H1 (cell line): ENCODE results near the gene HEPACAM. TPM values are rescaled to one million over a fixed set of nuclear protein-coding genes. Genes with fewer than 3 reads are reported as not detected.

Source experiments
- CTCF ChIA-PET: fragments of 300-600 bp; sonication (Branson Sonifier 250); formaldehyde crosslinking; loops from one replicate; lab custom pipeline; 2021; ENCODE audit not compliant: partially characterized antibody; lab: Charles Lee
- POLR2A ChIA-PET: fragments of 300-600 bp; sonication (Branson Sonifier 250); formaldehyde crosslinking; loops from one replicate; lab custom pipeline; 2021; ENCODE audit warnings: inconsistent platforms; ENCODE audit not compliant: partially characterized antibody; lab: Charles Lee
- DNase-seq, 2 experiments: peaks; one replicate each; pipeline versions ENCODE4 v3.0.0 to v3.0.0-alpha.2; 2010 to 2022; ENCODE audit warnings: low spot score in 2 of 2, low read depth in 1 of 2, mixed read lengths in 1 of 2
- FAIRE-seq: peaks from 2 replicates; lab custom pipeline; 2011; peaks lifted over from hg19 to GRCh38; lab: Jason Lieb, UNC
- H2AFZ ChIP-seq: 2 replicates; pipeline ENCODE4 v1.8.1; 2012; ENCODE audit warnings: low read length, inconsistent platforms
- H2AK5ac ChIP-seq: 2 replicates; pipeline ENCODE4 v1.6.1; 2013; ENCODE audit warnings: low read depth, low read length
- H2BK120ac ChIP-seq: replicated peaks from 2 replicates; pipeline ENCODE3; 2013; ENCODE audit warnings: low read depth, low read length, inconsistent platforms
- H2BK12ac ChIP-seq: 2 replicates; pipeline ENCODE4 v1.6.1; 2013; ENCODE audit warnings: low read depth, low read length
- H2BK15ac ChIP-seq: 2 replicates; pipeline ENCODE4 v1.6.1; 2013; ENCODE audit warnings: low read length
- H2BK20ac ChIP-seq: 2 replicates; pipeline ENCODE4 v1.6.1; 2013; ENCODE audit warnings: low read length
- H2BK5ac ChIP-seq: 2 replicates; pipeline ENCODE4 v1.6.1; 2013; ENCODE audit warnings: low read depth, low read length
- H3K14ac ChIP-seq: 2 replicates; pipeline ENCODE4 v1.6.1; 2013; ENCODE audit warnings: inconsistent platforms; ENCODE audit not compliant: insufficient read length
- H3K18ac ChIP-seq: 2 replicates; pipeline ENCODE4 v1.6.1; 2013; ENCODE audit warnings: low read length; ENCODE audit errors: extremely low read depth
- H3K23ac ChIP-seq: 2 replicates; pipeline ENCODE4 v1.6.1; 2013; ENCODE audit warnings: inconsistent platforms; ENCODE audit not compliant: insufficient read length
- H3K23me2 ChIP-seq: 2 replicates; pipeline ENCODE4 v1.6.1; 2013; ENCODE audit warnings: low read depth, low read length
- H3K27ac ChIP-seq: 2 replicates; pipeline ENCODE4 v1.6.1; 2011; ENCODE audit warnings: low read depth, low read length, inconsistent platforms
- H3K27me3 ChIP-seq, 4 experiments: replicated peaks in 1 of 4; 1 replicate in 1 of 4; 2 replicates in 3 of 4; pipeline versions ENCODE4 v1.6.1 to v1.8.1; 2011 to 2013; ENCODE audit warnings: low read length in 3 of 4, mild to moderate bottlenecking in 3 of 4, inconsistent platforms in 2 of 4, mixed read lengths in 2 of 4, moderate library complexity in 1 of 4; ENCODE audit not compliant: control insufficient read depth in 3 of 4, insufficient read depth in 3 of 4; ENCODE audit errors: extremely low read depth in 1 of 4
- H3K36me3 ChIP-seq, 4 experiments: 2 replicates each; pipeline versions ENCODE4 v1.6.1 to v1.8.1; 2011 to 2013; ENCODE audit warnings: mild to moderate bottlenecking in 4 of 4, low read length in 3 of 4, moderate library complexity in 2 of 4, control low read depth in 1 of 4, inconsistent platforms in 1 of 4; ENCODE audit not compliant: insufficient read depth in 4 of 4, control insufficient read depth in 2 of 4
- H3K4ac ChIP-seq: replicated peaks from 2 replicates; pipeline ENCODE3; 2013; ENCODE audit warnings: low read length, low read depth, mixed read lengths, inconsistent platforms; ENCODE audit not compliant: insufficient read length
- H3K4me1 ChIP-seq, 4 experiments: replicated peaks in 1 of 4; 1 replicate in 1 of 4; 2 replicates in 3 of 4; pipeline versions ENCODE4 v1.6.1 to v1.8.1; 2011 to 2013; ENCODE audit warnings: low read length in 3 of 4, inconsistent platforms in 2 of 4, mixed read lengths in 1 of 4; ENCODE audit not compliant: insufficient read depth in 4 of 4, control insufficient read depth in 3 of 4
- H3K4me2 ChIP-seq, 2 experiments: 2 replicates each; pipeline versions ENCODE4 v1.6.1 to v1.8.1; 2011 to 2013; ENCODE audit warnings: low read depth in 2 of 2, low read length in 2 of 2, control low read depth in 1 of 2, inconsistent platforms in 1 of 2, mild to moderate bottlenecking in 1 of 2; ENCODE audit not compliant: insufficient read depth in 1 of 2
- H3K4me3 ChIP-seq, 4 experiments: fragments of 200-600, 300-600 bp in 1 of 4; sonication (generic), shearing (Covaris generic), sonication (Bioruptor Twin) in 1 of 4; 2 replicates each; pipeline versions ENCODE4 v1.5.1 to v1.8.1; 2011 to 2016; ENCODE audit warnings: low read length in 4 of 4, low read depth in 3 of 4, control low read depth in 2 of 4, inconsistent platforms in 2 of 4, mild to moderate bottlenecking in 2 of 4, mixed read lengths in 1 of 4, moderate library complexity in 1 of 4; ENCODE audit not compliant: insufficient read depth in 2 of 4; ENCODE audit errors: extremely low read depth in 1 of 4
- H3K56ac ChIP-seq: replicated peaks from 2 replicates; pipeline ENCODE3; 2013; ENCODE audit warnings: low read depth, mild to moderate bottlenecking, mixed read lengths, low read length, inconsistent platforms; ENCODE audit not compliant: insufficient read length
- H3K79me1 ChIP-seq: 2 replicates; pipeline ENCODE4 v1.6.1; 2013; ENCODE audit warnings: low read depth, low read length, control low read depth
- H3K79me2 ChIP-seq, 2 experiments: 2 replicates each; pipeline versions ENCODE4 v1.6.1 to v1.8.1; 2012 to 2013; ENCODE audit warnings: low read length in 2 of 2, mild to moderate bottlenecking in 2 of 2, inconsistent platforms in 1 of 2; ENCODE audit not compliant: insufficient read depth in 2 of 2, control insufficient read depth in 1 of 2
- H3K9ac ChIP-seq, 4 experiments: replicated peaks in 1 of 4; 1 replicate in 1 of 4; 2 replicates in 3 of 4; pipeline versions ENCODE4 v1.6.1 to v1.8.1; 2011 to 2013; ENCODE audit warnings: low read depth in 3 of 4, low read length in 3 of 4, control low read depth in 2 of 4, mild to moderate bottlenecking in 2 of 4, moderate library complexity in 2 of 4, inconsistent platforms in 1 of 4; ENCODE audit errors: extremely low read depth in 1 of 4
- H3K9me3 ChIP-seq, 2 experiments: 2 replicates each; pipeline versions ENCODE4 v1.6.1 to v1.8.1; 2012 to 2013; ENCODE audit warnings: mild to moderate bottlenecking in 2 of 2, moderate library complexity in 2 of 2, control low read depth in 1 of 2, inconsistent platforms in 1 of 2, low read depth in 1 of 2, low read length in 1 of 2, mixed read lengths in 1 of 2; ENCODE audit not compliant: insufficient read depth in 2 of 2
- H4K20me1 ChIP-seq, 2 experiments: replicated peaks in 1 of 2; 2 replicates each; pipeline versions ENCODE3 to v1.8.1; 2011 to 2013; ENCODE audit warnings: inconsistent platforms in 2 of 2, low read length in 2 of 2, mild to moderate bottlenecking in 1 of 2; ENCODE audit not compliant: insufficient read depth in 2 of 2, control insufficient read depth in 1 of 2
- H4K5ac ChIP-seq: 2 replicates; pipeline ENCODE4 v1.6.1; 2013; ENCODE audit warnings: low read length, low read depth, mixed read lengths, inconsistent platforms; ENCODE audit not compliant: insufficient read length
- H4K8ac ChIP-seq: 2 replicates; pipeline ENCODE4 v1.8.0; 2013; ENCODE audit warnings: mild to moderate bottlenecking, moderate library complexity, low read length, inconsistent platforms; ENCODE audit not compliant: insufficient read depth; ENCODE audit errors: extremely low read depth
- H4K91ac ChIP-seq: replicated peaks from 2 replicates; pipeline ENCODE3; 2013; ENCODE audit warnings: low read length, mixed read lengths, inconsistent platforms; ENCODE audit not compliant: insufficient read length
- CHD1 ChIP-seq: IDR thresholded peaks from 2 replicates; pipeline ENCODE4 v1.6.1; 2012; ENCODE audit warnings: low read depth, low read length, improper control_type of control experiment
- SRF ChIP-seq: IDR thresholded peaks from 2 replicates; pipeline ENCODE4 v1.6.1; 2011; ENCODE audit warnings: mild to moderate bottlenecking, low read depth, low read length, moderate library complexity
- TAF7 ChIP-seq: optimal IDR thresholded peaks from 2 replicates; pipeline ENCODE3; 2011; ENCODE audit warnings: low read depth, mild to moderate bottlenecking, inconsistent platforms, low read length, moderate library complexity, borderline replicate concordance
- WGBS, 2 experiments: shearing (Covaris generic) in 1 of 2; methylation state at CpG; one replicate each; pipeline versions ENCODE4 v1.1.6 to v1.1.7; 2013 to 2015; ENCODE audit warnings: low lambda C conversion rate in 2 of 2, mixed read lengths in 2 of 2, inconsistent platforms in 1 of 2, low coverage in 1 of 2, missing lambda C conversion rate in 1 of 2; ENCODE audit not compliant: insufficient replicate concordance in 2 of 2, insufficient coverage in 1 of 2, insufficient read length in 1 of 2; ENCODE audit errors: extremely low coverage in 1 of 2, missing lambda C conversion rate in 1 of 2; 5-methylcytosine and 5-hydroxymethylcytosine counted together
- polyA plus RNA-seq, 7 experiments: library from polyadenylated mRNA; depleted of rRNA in 3 of 7; stranded (reverse) in 5 of 7; unstranded in 2 of 7; fragments of >200 nt in 5 of 7; fragments of 200-250 nt in 2 of 7; gene quantifications; 1 replicate in 5 of 7; 2 replicates in 1 of 7; 4 replicates in 1 of 7; pipeline versions ENCODE4 v1.2.1 to v1.2.3, GENCODE V29; 2011 to 2013; ENCODE audit warnings: missing spikeins in 2 of 7, mixed read lengths in 2 of 7
- total RNA-seq: library from RNA; stranded (reverse); fragmentation: NEBNext Ultra II Directional; extraction: Animal tissue kit (Norgen Biotek cat#: 25700); gene quantifications from 2 replicates; pipeline ENCODE4 v1.2.1, GENCODE V29; 2021

HEPACAM gene
- total and polyA plus RNA-seq, 2 of the 8 experiments (the other 6 are each of a cell fraction or from before 2014, with no cell fraction given): not detected

DNA sequence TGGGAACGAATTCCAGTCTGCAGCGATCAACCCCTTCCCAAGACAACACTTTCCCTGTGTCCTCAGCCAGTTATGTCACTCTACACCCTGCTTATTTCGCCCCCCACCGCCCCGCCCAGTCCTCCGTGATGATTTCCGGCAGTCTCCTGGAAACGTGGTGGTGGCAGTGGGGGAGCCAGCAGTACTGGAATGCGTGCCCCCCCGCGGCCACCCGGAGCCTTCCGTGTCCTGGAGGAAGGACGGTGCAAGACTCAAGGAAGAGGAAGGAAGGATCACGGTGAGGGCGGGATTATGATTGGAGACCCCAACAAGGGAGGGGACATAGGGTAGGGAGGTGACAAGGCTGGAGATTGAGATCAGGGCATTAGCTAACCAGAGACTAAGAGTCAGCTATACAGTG, 66.5 kb downstream of the HEPACAM start:
- no peak for FAIRE-seq
- 33% methylated on average over 16 of the region's 16 CpGs; no CpG with 5 or more reads in 1 of the 2 experiments for WGBS, 2 experiments
- no peak overlapping the region for H2BK120ac ChIP-seq
- TF ChIP-seq CHD1: no peak
- no peak for TF ChIP-seq TAF7
- no peak for TF ChIP-seq SRF
- TF ChIP-seq, all 59 proteins: peak for 0
- Histone ChIP-seq H3K36me3 (peaks cover 0 to 4% (median 0%) of the 10 kb centered on the region in 4 experiments; a peak in 1 of 8 replicates), H3K14ac (no peak overlapping the region), H2AFZ (no peak overlapping the region), H2BK15ac (no peak overlapping the region), H3K4me1 (peaks cover 0 to 23% (median 14%) of the 10 kb centered on the region in 4 experiments; a peak in 6 of 7 replicates), H3K27ac (no peak overlapping the region), H3K56ac (no peak overlapping the region), H2AK5ac (no peak overlapping the region), H3K79me1 (no peaks in the 10 kb centered on the region), H3K18ac (no peak overlapping the region), H3K4me2 (peak overlapping the region; percentile 42 to 57; a peak in 3 of 4 replicates), H3K9ac (no peak overlapping the region), H4K20me1 (peaks cover 10 to 25% of the 10 kb centered on the region in 2 experiments), H3K4me3 (peak overlapping the region in 1 of 4 experiments; percentile 46; a peak in 1 of 8 replicates), H4K5ac (no peak overlapping the region), H3K23ac (no peak overlapping the region), H3K9me3 (no peaks in the 10 kb centered on the region), H2BK5ac (no peak overlapping the region), H3K23me2 (no peaks in the 10 kb centered on the region; the same call in 1 of the 2 replicates), H2BK20ac (no peak overlapping the region), H3K27me3 (peaks cover 72 to 100% (median 94%) of the 10 kb centered on the region in 4 experiments), H4K8ac (no peak overlapping the region), H3K4ac (no peak overlapping the region), H3K79me2 (no peaks in the 10 kb centered on the region), H2BK12ac (no peak overlapping the region), H4K91ac (no peak overlapping the region)
- POLR2A ChIA-PET: no interaction called here
- DNase-seq: no peak
- CTCF ChIA-PET: interaction anchor here (0.9 to 5.6 kb wide), 11 partner anchors 9 to 226 kb away, joined by 3 to 52 read pairs (median 4); no protein-coding TSS in a partner anchor

Other genes starting within 250 kb of the HEPACAM start
- 0.60 and 0.75 TPM in 2 replicates for gene NRGN, start 196.1 kb downstream of the HEPACAM start, total RNA-seq
- gene NRGN, start 196.1 kb downstream of the HEPACAM start, polyA plus RNA-seq (2011; rRNA removed): 1.0 and 1.5 TPM in 2 replicates
- gene VSIG2, start 183.8 kb downstream of the HEPACAM start, total RNA-seq: not detected in 2 replicates
- gene VSIG2, start 183.8 kb downstream of the HEPACAM start, polyA plus RNA-seq (2011; rRNA removed): 0.18 and 0.35 TPM in 2 replicates
- 0.17 TPM in 1 of 2 replicates, not detected in the other for gene ESAM, start 173.8 kb downstream of the HEPACAM start, total RNA-seq
- 0.09 and 0.19 TPM in 2 replicates for gene ESAM, start 173.8 kb downstream of the HEPACAM start, polyA plus RNA-seq (2011; rRNA removed)
- 15.9 and 17.3 TPM in 2 replicates for gene MSANTD2, start 135.6 kb downstream of the HEPACAM start, total RNA-seq
- 5.6 and 8.2 TPM in 2 replicates for gene MSANTD2, start 135.6 kb downstream of the HEPACAM start, polyA plus RNA-seq (2011; rRNA removed)
- 7.8 and 12.1 TPM in 2 replicates for gene ROBO3, start 70.6 kb downstream of the HEPACAM start, total RNA-seq
- gene ROBO3, start 70.6 kb downstream of the HEPACAM start, polyA plus RNA-seq (2011; rRNA removed): 24.6 and 42.1 TPM in 2 replicates
- gene ROBO4, start 38.2 kb downstream of the HEPACAM start, total RNA-seq: not detected in 2 replicates
- gene ROBO4, start 38.2 kb downstream of the HEPACAM start, polyA plus RNA-seq (2011; rRNA removed): 0.03 TPM in 1 of 2 replicates, not detected in the other
- not detected in 2 replicates for gene HEPN1, start 16.8 kb downstream of the HEPACAM start, total RNA-seq
- not detected in 2 replicates for gene HEPN1, start 16.8 kb downstream of the HEPACAM start, polyA plus RNA-seq (2011; rRNA removed)
- 3.1 and 4.0 TPM in 2 replicates for gene CCDC15, start 18.2 kb upstream of the HEPACAM start, total RNA-seq
- 0.64 and 1.5 TPM in 2 replicates for gene CCDC15, start 18.2 kb upstream of the HEPACAM start, polyA plus RNA-seq (2011; rRNA removed)
- 1.1 and 1.3 TPM in 2 replicates for gene SLC37A2, start 127.3 kb upstream of the HEPACAM start, total RNA-seq
- 1.9 and 2.0 TPM in 2 replicates for gene SLC37A2, start 127.3 kb upstream of the HEPACAM start, polyA plus RNA-seq (2011; rRNA removed)
- gene TMEM218, start 175.6 kb upstream of the HEPACAM start, total RNA-seq: 17.0 and 17.3 TPM in 2 replicates
- 30.5 and 33.5 TPM in 2 replicates for gene TMEM218, start 175.6 kb upstream of the HEPACAM start, polyA plus RNA-seq (2011; rRNA removed)
- 1.9 and 2.0 TPM in 2 replicates for gene PKNOX2, start 228.7 kb upstream of the HEPACAM start, total RNA-seq
- gene PKNOX2, start 228.7 kb upstream of the HEPACAM start, polyA plus RNA-seq (2011; rRNA removed): 2.0 and 2.5 TPM in 2 replicates